ENCODE results near the gene TRIM61.
"Not testable (repeated sequence)": the region's sequence is repeated elsewhere in the genome, so short reads cannot be mapped to it uniquely, and the experiment has no call there.

TRIM61 gene

DNA sequence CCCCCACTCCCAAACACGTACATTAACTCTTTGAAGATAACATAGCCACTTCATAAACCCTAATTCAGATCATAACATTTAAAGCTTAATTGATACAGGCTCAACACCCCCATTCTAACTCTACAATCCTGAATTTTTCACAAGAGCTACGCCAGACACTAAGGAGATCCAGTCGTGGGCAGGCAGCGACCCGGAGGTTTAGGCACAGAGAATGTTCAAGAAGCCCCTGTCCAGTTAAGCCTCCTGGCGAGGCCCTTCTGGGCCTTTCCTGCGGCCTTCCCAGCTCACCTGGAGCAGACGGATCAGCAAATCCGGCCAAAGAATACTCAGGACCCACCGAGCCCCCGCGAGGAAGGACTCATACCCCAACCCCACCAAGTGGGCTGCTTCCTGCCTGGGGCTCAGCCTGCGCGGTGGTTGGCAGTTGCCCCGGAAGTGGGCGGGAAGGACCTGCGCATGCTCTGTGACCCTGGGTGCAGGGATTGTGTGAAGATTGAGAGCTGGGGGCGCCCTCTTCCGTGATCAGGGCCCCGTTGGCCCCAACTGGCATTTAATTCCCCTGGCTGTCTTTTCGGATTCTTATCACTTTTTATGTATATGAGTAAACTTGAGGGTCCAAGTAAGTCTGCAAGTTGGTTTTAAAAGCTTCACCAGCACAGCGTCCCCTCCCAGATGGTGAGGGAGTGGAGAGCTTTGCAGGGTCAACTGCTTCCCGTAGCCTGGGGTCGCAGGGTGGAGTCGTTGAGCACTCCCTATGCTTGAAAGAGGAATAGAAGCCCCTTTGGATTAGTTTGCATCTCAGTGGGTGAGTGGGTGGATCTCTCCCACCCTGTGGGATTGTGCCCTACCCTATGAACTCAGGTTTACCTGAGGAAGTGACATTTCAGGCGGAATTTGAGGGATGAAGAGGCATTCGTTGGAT lies at the start of gene TRIM61:
TSS of gene TRIM61 (minus strand) at position 415 of the 922 bp plus-strand sequence. CDS start 7,655 bp downstream, outside the sequence.
- peak; percentile 15 for DNase-seq

DNA sequence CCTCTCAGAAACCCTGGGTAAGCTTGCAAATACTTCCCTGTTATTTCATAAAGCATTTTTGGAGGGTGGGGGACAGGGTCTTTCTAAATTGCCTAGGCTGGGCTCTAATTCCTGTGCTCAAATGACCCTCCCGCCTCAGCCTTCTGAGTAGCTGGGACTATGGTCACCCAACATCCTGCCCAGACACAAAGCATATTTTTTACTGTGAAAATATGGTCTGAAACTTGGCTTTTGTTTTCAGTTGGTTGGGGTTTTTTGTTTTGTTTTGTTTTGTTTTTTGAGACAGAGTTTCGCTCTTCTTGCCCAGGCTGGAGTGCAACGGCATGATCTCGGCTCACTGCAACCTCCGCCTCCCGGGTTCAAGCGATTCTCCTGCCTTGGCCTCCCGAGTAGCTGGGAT lies 48.3 kb upstream of the TRIM61 start:
- DNase-seq: not testable (repeated sequence)

DNA sequence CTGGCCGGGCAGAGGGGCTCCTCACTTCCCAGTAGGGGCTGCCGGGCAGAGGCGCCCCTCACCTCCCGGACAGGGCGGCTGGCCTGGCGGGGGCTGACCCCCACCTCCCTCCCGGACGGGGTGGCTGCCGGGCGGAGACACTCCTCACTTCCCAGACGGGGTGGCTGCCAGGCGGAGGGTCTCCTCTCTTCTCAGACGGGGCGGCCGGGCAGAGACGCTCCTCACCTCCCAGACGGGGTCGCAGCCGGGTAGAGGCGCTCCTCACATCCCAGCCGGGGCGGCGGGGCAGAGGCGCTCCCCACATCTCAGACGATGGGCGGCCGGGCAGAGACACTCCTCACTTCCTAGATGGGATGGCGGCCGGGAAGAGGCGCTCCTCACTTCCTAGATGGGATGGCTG lies 42.5 kb upstream of the TRIM61 start:
- DNase-seq: not testable (repeated sequence)

DNA sequence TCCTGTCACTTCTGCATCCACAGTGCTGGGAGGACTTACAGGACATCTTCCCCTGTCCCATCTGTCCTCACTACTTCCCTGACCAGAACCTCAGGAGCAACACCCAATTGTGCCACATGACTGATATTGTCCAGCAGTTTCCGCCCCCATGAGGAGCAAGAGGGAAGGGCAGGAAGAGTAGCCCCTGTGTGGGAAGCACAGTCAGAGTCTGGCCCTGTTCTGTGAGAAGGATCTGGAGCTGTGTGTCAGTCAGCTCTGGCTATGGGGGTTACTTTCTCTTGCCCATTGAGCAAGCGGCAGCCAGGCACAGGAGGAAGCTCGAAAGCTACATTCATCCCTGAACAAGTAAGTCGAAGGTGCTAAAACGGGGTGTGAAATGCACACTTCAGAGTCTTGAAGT lies 39.5 kb upstream of the TRIM61 start:
- DNase-seq: no peak

DNA sequence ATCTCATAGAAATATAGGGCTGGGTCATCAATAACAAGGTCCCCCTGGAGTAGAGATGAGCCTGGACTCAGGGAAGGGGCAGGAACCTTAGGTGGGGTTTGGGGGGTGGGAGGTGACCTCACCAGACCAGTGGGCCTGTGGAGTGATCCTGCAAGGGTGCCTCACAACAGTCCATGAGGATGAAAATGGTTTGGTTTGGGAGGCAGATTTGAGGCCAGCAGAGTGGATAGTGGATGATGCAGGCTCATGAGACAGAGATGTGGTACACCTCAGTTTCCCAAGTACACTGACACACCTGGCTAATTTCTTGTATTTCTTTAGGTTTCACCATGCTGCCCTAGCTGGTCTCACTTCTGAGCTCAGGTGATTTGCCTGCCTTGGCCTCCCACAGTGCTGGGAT lies 36.2 kb upstream of the TRIM61 start:
- DNase-seq: no peak

DNA sequence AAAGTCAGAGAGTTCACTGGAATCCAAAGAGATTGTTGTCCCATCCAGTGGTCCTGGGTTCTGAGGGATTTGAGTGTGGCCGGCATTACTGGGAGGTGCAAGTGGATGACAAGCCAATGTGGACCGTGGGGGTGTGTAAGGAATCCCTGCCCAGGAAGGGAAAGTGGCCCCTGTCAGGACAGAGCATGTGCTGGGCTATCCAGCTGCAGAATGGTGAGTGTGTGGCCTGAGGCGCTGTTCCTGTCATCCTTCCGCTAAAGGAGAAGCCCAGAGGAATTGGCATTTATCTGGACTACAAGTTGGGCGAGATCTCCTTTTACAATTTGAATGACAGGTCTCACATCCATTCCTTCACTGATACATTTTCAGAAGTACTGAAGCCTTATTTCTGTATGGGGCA lies 33.9 kb upstream of the TRIM61 start:
- no peak for DNase-seq

DNA sequence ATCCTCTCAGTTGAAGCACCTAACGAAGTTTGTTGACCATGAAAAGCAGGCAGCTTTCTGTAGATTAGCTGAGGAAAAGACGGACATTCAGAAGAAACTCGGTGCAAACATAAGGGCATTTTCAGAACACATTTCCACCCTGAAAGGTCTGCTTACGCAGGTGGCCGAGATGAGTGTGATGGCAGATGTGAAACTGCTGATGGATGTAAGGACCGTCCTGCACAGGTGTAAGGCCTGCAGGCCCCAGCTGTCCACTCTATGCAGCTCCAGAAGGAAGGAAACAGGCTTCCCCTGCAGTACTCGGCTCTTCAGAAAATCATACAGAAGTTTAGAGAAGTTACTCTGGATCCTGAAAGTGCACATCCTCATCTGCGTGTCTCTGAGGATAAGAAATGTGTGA lies 33.5 kb upstream of the TRIM61 start:
- no peak for DNase-seq

DNA sequence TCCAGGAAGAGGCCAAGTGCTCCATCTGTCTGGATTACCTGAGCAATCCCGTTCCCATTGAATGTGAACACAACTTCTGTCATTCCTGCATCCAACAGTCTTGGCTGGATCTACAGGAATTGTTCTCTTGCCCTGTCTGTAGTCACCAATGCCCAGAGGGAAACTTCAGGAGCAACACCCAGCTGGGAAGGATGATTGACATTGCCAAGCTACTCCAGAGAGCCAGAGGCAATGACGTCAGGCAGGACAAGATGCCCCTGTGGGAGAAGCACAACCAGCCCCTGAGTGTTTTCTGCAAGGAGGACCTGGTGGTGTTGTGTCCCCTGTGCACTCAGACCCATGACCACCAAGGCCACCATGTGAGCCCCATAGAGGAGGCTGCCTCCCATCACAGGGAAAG lies 33.0 kb upstream of the TRIM61 start:
- DNase-seq: no peak

DNA sequence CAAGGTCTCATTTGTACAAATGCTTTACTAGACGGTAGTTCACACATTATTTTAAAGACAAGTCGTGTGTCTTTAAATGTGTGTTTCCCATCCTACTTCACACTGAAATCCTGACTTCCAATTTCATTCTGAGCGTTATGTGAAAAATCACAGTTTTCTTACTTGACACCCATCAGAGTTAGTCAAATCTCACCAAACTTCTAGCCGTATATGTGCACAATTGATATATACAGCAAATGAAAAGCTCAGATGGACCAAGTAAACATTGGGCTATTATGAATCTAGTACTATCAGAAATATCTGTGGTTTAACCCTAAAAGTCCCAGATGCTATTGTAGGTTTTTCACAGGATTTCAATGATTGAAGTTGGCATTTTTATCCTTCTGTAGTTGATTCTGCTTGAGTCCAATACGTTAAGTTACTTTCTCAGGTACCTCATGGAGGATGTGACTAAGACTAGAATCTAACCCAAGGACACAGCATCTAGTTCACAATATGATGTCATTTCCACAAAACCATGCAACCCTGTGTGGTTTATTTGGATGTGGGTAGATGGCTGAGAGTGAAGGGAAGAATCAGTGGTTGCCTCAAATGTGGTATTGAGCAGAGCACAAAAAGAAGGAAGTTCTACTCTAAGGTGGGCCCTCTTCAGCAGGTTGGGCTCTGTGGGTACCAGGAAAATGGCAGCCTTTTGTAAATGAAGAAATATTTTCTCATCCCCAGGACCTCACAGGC lies 32.2 kb upstream of the TRIM61 start:
- DNase-seq: no peak

DNA sequence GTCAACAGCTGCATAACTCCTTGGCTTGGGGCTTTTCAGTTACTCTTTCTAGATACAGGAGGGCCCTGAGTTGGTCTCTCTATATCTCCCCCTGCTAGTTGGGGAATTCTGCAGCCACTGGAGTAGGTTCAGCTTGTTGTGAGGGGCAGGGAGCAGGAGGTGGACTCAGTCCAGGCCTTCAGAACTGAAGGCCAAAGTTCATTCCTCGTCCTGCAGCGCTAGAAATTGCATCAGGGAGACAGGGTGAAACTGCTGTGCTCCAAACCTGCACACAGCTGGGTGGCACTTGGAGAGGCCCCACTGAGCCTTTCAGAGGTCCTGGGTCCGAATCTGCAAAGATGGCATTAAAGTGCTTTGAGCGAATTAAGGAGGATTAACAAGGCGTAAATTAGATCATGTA lies 29.4 kb upstream of the TRIM61 start:
- DNase-seq: no peak

DNA sequence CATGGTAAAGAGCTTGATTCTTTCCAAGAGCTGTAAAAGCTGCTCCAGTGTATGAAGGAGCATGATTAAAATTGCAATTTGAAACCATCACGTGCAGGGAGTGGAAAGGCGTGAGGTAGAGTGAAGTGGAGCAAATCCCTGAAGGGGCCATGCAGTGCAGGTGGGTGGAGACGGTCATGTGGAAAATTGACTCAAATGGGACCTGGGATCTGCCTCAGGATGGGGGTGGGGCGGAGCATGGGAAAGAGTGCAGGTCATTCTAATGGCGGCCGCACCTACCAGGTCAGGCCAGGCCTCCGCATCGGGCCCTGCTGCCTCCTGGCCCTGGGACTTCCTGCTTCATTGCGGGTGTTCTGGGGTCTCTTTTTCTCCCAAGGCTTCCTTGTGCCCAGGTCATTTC lies 29.0 kb upstream of the TRIM61 start:
- DNase-seq: no peak

DNA sequence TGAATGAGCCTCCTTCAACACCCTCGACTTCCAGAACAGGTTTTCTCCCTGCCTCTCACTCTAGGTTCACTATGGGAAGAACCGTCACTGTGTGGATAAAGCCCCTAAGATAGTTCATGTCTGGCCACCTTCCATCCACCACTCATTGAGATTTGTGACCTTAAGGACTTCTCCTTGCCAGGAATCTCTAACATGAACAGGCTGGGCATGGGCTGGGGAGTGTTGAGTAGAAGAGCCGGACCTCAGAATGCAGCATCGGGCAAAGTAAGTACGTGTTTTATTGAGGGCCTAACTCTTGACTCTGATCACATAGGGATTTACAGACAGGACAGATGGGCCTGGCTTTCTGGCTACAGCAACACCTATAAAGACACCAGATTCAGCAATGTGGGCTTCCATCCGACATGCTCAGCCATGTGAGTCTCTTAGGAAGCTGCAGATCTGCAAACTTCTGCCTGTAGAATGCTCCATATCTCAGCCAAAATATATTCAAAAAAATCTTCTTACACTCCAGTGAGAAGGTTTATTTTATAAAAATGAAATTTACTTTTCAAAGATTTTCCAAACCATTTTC lies 28.0 kb upstream of the TRIM61 start:
- no peak for DNase-seq

DNA sequence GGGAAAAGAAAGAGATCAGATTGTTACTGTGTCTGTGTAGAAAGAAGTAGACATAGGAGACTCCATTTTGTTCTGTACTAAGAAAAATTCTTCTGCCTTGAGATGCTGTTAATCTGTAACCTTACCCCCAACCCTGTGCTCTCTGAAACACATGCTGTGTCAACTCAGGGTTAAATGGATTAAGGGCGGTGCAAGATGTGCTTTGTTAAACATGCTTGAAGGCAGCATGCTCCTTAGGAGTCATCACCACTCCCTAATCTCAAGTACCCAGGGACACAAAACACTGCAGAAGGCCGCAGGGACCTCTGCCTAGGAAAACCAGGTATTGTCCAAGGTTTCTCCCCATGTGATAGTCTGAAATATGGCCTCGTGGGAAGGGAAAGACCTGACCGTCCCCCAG lies 24.5 kb upstream of the TRIM61 start:
- not testable (repeated sequence) for DNase-seq

DNA sequence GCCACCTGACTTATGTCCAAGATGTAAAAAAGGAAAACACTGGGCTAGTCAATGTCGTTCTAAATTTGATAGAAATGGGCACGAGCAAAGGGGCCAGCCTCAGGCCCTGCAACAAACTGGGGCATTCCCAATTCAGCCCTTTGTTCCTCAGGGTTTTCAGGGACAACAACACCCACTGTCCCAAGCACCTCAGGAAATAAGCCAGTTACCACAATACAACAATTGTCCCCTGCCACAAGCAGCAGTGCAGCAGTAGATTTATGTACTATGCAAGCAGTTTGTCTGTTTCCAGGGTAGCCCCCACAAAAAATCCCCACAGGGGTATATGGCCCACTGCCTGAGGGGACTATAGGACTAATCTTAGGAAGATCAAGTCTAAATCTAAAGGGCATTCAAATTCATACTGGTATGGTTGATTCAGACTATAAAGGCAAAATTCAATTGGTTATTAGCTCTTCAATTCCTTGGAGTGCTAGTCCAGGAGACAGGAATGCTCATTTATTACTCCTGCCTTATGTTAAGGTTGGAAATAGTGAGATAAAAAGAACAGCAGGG lies 21.1 kb upstream of the TRIM61 start:
- DNase-seq: not testable (repeated sequence)

DNA sequence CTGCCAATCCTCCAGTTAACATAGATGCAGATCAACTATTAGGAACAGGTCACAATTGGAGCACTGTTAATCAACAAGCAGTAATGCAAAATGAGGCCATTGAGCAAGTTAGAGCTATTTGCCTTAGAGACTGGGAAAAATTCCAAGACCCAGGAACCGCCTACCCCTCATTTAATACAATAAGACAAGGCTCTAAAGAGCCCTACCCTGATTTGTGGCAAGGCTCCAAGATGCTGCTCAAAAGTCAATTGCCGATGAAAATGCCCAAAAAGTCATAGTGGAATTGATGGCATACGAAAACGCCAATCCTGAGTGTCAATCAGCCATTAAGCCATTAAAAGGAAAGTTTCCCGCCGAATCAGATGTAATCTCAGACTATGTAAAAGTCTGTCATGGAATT lies 20.5 kb upstream of the TRIM61 start:
- no peak for DNase-seq

DNA sequence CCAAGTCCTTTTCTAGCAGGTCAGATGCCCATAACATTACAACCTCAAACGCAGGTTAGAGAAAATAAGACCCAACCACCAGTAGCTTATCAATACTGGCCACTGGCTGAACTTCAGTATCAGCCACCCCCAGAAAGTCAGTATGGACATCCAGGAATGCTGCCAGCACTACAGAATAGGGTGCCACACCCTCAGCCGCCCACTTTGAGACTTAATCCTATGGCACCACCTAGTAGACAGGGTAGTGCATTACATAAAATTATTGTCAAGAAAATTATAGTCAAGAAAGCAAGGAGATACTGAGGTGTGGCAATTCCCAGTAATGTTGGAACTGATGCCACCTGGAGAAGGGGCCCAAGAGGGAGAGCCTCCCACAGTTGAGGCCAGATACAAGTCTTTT lies 19.9 kb upstream of the TRIM61 start:
- no peak for DNase-seq

DNA sequence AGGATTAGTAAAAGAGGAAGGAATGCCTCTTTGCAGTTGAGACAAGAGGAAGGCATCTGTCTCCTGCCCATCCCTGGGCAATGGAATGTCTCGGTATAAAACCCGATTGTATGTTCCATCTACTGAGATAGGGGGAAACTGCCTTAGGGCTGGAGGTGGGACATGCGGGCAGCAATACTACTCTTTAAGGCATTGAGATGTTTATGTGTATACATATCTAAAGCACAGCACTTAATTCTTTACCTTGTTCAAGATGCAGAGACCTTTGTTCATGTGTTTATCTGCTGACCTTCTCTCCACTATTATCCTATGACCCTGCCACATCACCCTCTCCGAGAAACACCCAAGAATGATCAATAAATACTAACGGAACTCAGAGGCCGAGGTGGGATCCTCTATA lies 18.7 kb upstream of the TRIM61 start:
- DNase-seq: not testable (repeated sequence)

DNA sequence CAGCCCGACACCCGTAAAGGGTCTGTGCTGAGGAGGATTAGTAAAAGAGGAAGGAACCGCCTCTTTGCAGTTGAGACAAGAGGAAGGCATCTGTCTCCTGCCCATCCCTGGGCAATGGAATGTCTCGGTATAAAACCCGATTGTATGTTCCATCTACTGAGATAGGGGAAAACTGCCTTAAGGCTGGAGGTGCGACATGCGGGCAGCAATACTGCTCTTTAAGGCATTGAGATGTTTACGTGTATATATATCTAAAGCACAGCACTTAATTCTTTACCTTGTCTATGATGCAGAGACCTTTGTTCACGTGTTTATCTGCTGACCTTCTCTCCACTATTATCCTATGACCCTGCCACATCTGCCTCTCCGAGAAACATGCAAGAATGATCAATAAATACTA lies 13.3 kb upstream of the TRIM61 start:
- DNase-seq: not testable (repeated sequence)

DNA sequence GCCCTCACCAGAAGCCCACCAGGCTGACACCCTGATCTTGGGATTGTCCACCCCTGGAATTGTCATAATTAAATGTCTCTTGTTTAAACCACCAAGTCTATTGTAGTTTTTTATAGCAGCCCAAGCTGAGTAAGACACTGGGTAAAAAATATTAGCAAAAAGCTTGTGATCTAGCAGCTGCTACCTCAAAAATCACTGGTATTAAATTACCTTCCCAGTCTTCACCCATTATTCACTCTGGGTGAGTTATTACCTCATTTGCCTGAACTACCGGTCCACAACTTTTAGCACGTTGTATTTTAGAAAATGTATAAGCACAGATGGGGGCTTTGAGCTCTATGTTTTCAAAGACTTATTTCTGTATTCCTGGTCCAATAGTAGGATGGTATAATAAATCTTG lies 12.0 kb upstream of the TRIM61 start:
- DNase-seq: no peak

DNA sequence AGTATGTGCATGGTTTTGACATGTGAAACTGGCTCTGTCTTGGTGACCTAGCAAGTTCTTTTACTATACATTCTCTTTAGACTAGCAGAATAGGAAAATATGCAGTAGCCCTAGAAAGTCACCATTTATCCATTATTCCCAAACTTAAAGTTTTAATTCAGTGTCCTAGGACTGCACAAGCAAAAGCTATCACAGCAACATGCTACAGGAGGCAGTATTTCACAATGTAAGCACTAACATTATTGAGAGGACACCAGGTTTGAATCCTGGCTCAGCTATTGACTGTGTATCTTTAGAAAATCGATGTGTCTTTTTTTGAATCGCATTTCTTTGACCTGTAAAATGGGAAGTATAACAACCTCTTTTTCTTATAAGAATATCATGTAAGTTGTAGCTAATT lies 5.5 kb downstream of the TRIM61 start:
- DNase-seq: not testable (repeated sequence)

DNA sequence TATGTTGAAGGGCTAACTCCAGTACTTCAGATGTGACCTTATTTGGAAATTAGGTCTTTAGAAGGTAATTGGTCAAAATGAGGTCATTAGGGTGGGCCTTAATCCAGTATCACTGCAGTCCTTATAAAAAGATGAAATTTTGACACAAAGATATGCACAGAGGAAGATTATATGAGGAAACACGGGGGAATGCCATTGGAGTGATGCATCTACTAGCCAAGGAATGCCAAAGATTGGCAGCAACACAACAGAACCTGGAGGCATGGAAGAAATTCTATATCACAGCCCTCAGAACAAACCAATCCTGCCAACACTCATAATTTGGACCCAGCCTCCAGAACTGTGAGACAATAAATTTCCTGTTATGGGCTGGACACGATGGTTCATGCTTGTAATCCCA lies 17.6 kb downstream of the TRIM61 start:
- DNase-seq: no peak

DNA sequence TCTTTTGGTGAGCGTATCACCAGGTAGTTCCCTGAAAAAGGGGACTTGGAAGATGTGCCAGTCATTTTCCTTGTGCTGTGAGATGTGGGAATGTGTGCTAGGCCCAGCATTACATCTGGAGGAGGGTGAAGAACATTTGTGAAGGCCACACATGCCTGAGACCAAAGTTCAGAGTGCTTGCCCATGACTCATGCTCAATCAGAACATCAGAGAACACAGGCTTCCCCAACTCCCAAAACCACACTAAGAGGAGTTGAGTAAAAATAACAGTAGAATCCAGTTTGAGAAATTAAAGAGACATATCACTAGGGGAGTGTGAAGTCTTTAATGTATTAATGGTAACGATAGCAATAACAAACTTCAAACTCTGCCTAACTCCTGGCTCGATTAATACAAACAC lies 18.0 kb downstream of the TRIM61 start:
- not testable (repeated sequence) for DNase-seq
